Trophoblast cell (in vitro differentiated cells and primary cell): Measurements from ENCODE around the gene MYLK3.

Experiments used
- DNase-seq, 2 donors: peaks; one replicate each; pipeline ENCODE4 v3.0.0-alpha.2; 2016
- H2AFZ ChIP-seq: 2 replicates; pipeline ENCODE4 v1.6.1; 2013; ENCODE audit warnings: low read length, moderate library complexity, mild to moderate bottlenecking; ENCODE audit not compliant: insufficient read depth, poor library complexity
- H2AK5ac ChIP-seq: 2 replicates; pipeline ENCODE4 v1.6.1; 2013; ENCODE audit warnings: mild to moderate bottlenecking, low read length
- H2BK120ac ChIP-seq: 2 replicates; pipeline ENCODE4 v1.6.1; 2013; ENCODE audit warnings: low read length, mild to moderate bottlenecking, moderate library complexity; ENCODE audit not compliant: insufficient read depth, poor library complexity
- H2BK12ac ChIP-seq: 2 replicates; pipeline ENCODE4 v1.6.1; 2013; ENCODE audit warnings: mild to moderate bottlenecking, low read length, moderate library complexity
- H2BK5ac ChIP-seq: 2 replicates; pipeline ENCODE4 v1.6.1; 2013; ENCODE audit warnings: low read length, low read depth, moderate library complexity, mild to moderate bottlenecking; ENCODE audit not compliant: poor library complexity
- H3K14ac ChIP-seq: 2 replicates; pipeline ENCODE4 v1.6.1; 2013; ENCODE audit warnings: mild to moderate bottlenecking, low read length
- H3K18ac ChIP-seq: 2 replicates; pipeline ENCODE4 v1.6.1; 2013; ENCODE audit warnings: mild to moderate bottlenecking, low read length
- H3K23ac ChIP-seq: 2 replicates; pipeline ENCODE4 v1.6.1; 2013; ENCODE audit warnings: low read length
- H3K27ac ChIP-seq: 2 replicates; pipeline ENCODE4 v1.5.1; 2013; ENCODE audit warnings: low read depth, mild to moderate bottlenecking, inconsistent platforms, low read length, moderate library complexity
- H3K27me3 ChIP-seq: 2 replicates; pipeline ENCODE4 v1.6.1; 2013; ENCODE audit warnings: inconsistent platforms, mild to moderate bottlenecking, low read length, moderate library complexity; ENCODE audit not compliant: insufficient read depth
- H3K36me3 ChIP-seq, 2 experiments: 1 replicate in 1 of 2; 2 replicates in 1 of 2; pipeline ENCODE4 v1.6.1; 2013; ENCODE audit warnings: low read length in 2 of 2, mild to moderate bottlenecking in 2 of 2, moderate library complexity in 1 of 2; ENCODE audit not compliant: insufficient read depth in 2 of 2, control insufficient read depth in 1 of 2
- H3K4ac ChIP-seq: 2 replicates; pipeline ENCODE4 v1.6.1; 2013; ENCODE audit warnings: low read depth, mild to moderate bottlenecking, low read length, moderate library complexity
- H3K4me1 ChIP-seq, 2 experiments: 1 replicate in 1 of 2; 2 replicates in 1 of 2; pipeline ENCODE4 v1.6.1; 2013; ENCODE audit warnings: low read length in 2 of 2, mild to moderate bottlenecking in 2 of 2, moderate library complexity in 1 of 2; ENCODE audit not compliant: insufficient read depth in 2 of 2, control insufficient read depth in 1 of 2
- H3K4me2 ChIP-seq: 2 replicates; pipeline ENCODE4 v1.6.1; 2013; ENCODE audit warnings: inconsistent platforms, mild to moderate bottlenecking, low read length, moderate library complexity
- H3K4me3 ChIP-seq: 2 replicates; pipeline ENCODE4 v1.5.1; 2013; ENCODE audit warnings: mild to moderate bottlenecking, low read depth, low read length, inconsistent platforms
- H3K79me1 ChIP-seq: one replicate; pipeline ENCODE4 v1.6.1; 2013; ENCODE audit warnings: low read length
- H3K79me2 ChIP-seq: 2 replicates; pipeline ENCODE4 v1.6.1; 2013; ENCODE audit warnings: low read length, mild to moderate bottlenecking; ENCODE audit not compliant: control insufficient read depth, insufficient read depth, poor library complexity
- H3K9ac ChIP-seq: 2 replicates; pipeline ENCODE4 v1.6.1; 2013; ENCODE audit warnings: mild to moderate bottlenecking, low read length
- H3K9me3 ChIP-seq: 2 replicates; pipeline ENCODE4 v1.6.1; 2013; ENCODE audit warnings: low read depth, mild to moderate bottlenecking, control low read depth, inconsistent platforms, low read length; ENCODE audit not compliant: insufficient read depth
- H4K12ac ChIP-seq: 2 replicates; pipeline ENCODE4 v1.6.1; 2013; ENCODE audit warnings: low read depth, mild to moderate bottlenecking, low read length, moderate library complexity
- H4K8ac ChIP-seq: 2 replicates; pipeline ENCODE4 v1.6.1; 2013; ENCODE audit warnings: low read depth, mild to moderate bottlenecking, low read length, moderate library complexity
- H4K91ac ChIP-seq: one replicate; pipeline ENCODE4 v1.6.1; 2013; ENCODE audit warnings: low read depth, mild to moderate bottlenecking, low read length, moderate library complexity
- WGBS: extraction: QIAGEN DNeasy Blood & Tissue Kit; methylation state at CpG from one replicate; pipeline ENCODE4 v1.1.7; 2013; ENCODE audit warnings: missing lambda C conversion rate; ENCODE audit not compliant: insufficient read length, insufficient coverage; ENCODE audit errors: extremely low coverage; 5-methylcytosine and 5-hydroxymethylcytosine counted together

Gene MYLK3

DNA sequence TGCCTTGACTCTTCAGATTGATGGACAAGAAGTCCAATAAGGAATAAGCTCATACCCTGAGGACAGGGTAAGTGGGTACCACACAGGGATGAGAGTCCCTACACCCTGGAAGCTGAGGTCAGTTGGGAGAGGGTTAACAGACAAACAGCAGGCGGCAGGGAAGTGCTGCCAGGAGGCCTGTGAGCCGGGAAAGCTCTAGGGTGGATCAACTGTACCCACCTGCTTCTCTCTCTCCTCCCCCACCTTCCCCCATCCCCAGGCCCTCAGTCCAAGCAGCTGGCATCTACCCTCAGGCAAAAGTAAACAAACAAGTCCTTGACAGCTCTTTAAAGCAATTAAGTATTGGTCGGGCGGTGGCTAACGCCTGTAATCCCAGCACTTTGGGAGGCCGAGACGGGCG lies 20.7 kb upstream of the MYLK3 start:
- Histone ChIP-seq H3K4me3 (no peak overlapping the region), H3K9me3 (peaks cover 1% of the 10 kb centered on the region), H3K14ac (no peak overlapping the region), H3K79me2 (no peaks in the 10 kb centered on the region), H4K8ac (no peak overlapping the region), H3K4me1 (no peaks in the 10 kb centered on the region), H3K36me3 (no peaks in the 10 kb centered on the region), H3K9ac (no peak overlapping the region), H2BK120ac (no peak overlapping the region), H2BK12ac (peak overlapping the region; percentile 11), H3K23ac (no peak overlapping the region), H4K12ac (no peak overlapping the region), H4K91ac (no peak overlapping the region), H3K27me3 (no peaks in the 10 kb centered on the region), H2BK5ac (no peak overlapping the region), H2AK5ac (no peak overlapping the region), H3K27ac (no peak overlapping the region), H3K79me1 (no peaks in the 10 kb centered on the region), H3K4me2 (no peak overlapping the region), H3K4ac (no peak overlapping the region), H3K18ac (no peak overlapping the region), H2AFZ (no peak overlapping the region)
- no peak for DNase-seq
- no CpG with 5 or more reads among the region's 8 CpGs for WGBS

DNA sequence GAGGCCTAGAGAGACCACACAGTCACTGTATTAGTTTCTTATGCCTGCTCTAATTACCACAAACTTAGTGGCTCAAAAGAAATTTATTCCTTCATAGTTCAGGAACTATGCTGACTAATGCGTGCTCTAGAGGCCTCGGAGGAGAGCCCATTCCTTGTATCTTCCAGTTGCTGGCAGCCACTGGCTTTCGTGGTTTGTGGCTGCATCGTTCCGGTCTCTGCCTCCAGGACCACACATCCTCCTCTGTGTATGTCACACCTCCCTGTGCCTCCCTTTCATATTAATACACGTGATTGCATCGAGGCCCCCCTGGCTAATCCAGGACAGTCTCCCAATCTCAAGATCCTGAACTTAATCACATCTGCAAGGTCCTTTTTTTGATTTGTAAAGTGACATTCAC lies 16.9 kb upstream of the MYLK3 start:
- H3K9ac ChIP-seq = no peak overlapping the region
- H3K4me3 ChIP-seq = no peak overlapping the region
- no peak overlapping the region for H3K23ac ChIP-seq
- H3K4ac ChIP-seq = no peak overlapping the region
- H3K79me1 ChIP-seq = peaks cover 2% of the 10 kb centered on the region
- DNase-seq = no peak
- no peak overlapping the region for H4K91ac ChIP-seq
- H3K79me2 ChIP-seq = no peaks in the 10 kb centered on the region
- H2BK5ac ChIP-seq = no peak overlapping the region
- H3K27me3 ChIP-seq = no peaks in the 10 kb centered on the region
- H3K14ac ChIP-seq = no peak overlapping the region
- H3K9me3 ChIP-seq = peaks cover 1% of the 10 kb centered on the region
- no peak overlapping the region for H4K8ac ChIP-seq
- H3K36me3 ChIP-seq = no peaks in the 10 kb centered on the region
- no peak overlapping the region for H3K27ac ChIP-seq
- no peak overlapping the region for H3K18ac ChIP-seq
- peak overlapping the region; percentile 71 for H2AK5ac ChIP-seq
- H3K4me2 ChIP-seq = no peak overlapping the region
- peaks cover 3 to 9% of the 10 kb centered on the region in 2 experiments for H3K4me1 ChIP-seq
- peak overlapping the region; percentile 36 for H4K12ac ChIP-seq
- H2AFZ ChIP-seq = no peak overlapping the region
- no CpG with 5 or more reads among the region's 7 CpGs for WGBS
- H2BK120ac ChIP-seq = no peak overlapping the region
- peak overlapping the region; percentile 76 for H2BK12ac ChIP-seq

DNA sequence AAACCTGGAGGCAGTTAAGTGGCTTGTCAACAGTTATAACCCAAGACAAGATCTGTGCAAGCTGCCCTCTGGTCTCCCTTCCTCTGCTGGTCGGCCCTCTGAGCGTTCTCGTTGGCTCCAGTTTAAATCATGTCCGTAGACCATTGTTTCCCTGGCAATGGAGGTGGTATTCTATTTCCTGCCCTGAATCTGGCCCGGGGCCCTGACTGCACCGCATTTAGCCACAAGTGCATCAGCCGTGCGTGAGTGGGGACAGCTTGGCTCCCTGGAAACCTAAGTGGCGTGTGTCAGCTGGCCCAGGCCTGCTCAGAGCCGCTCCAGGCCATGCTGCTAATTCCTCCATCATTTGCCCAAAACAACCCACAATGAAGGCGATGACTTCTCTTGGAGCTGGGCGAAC lies 15.0 kb upstream of the MYLK3 start:
- DNase-seq = no peak
- no peak overlapping the region for H2BK5ac ChIP-seq
- no CpG with 5 or more reads among the region's 12 CpGs for WGBS
- H3K79me1 ChIP-seq = peaks cover 7% of the 10 kb centered on the region
- H4K91ac ChIP-seq = no peak overlapping the region
- H3K4me1 ChIP-seq = peaks cover 8 to 11% of the 10 kb centered on the region in 2 experiments
- H2AFZ ChIP-seq = no peak overlapping the region
- no peak overlapping the region for H3K27ac ChIP-seq
- no peak overlapping the region for H2BK120ac ChIP-seq
- H4K8ac ChIP-seq = no peak overlapping the region
- no peak overlapping the region for H3K23ac ChIP-seq
- no peaks in the 10 kb centered on the region for H3K36me3 ChIP-seq
- H3K4me3 ChIP-seq = no peak overlapping the region
- H3K79me2 ChIP-seq = no peaks in the 10 kb centered on the region
- H4K12ac ChIP-seq = no peak overlapping the region
- H3K18ac ChIP-seq = no peak overlapping the region
- H2AK5ac ChIP-seq = no peak overlapping the region
- H3K4me2 ChIP-seq = no peak overlapping the region
- H2BK12ac ChIP-seq = no peak overlapping the region
- H3K9ac ChIP-seq = no peak overlapping the region
- peaks cover 1% of the 10 kb centered on the region for H3K9me3 ChIP-seq
- H3K14ac ChIP-seq = no peak overlapping the region
- no peak overlapping the region for H3K4ac ChIP-seq
- H3K27me3 ChIP-seq = no peaks in the 10 kb centered on the region

- no peak overlapping the region for H3K14ac ChIP-seq
- H3K36me3 ChIP-seq = no peaks in the 10 kb centered on the region
- H2BK5ac ChIP-seq = no peak overlapping the region
- no CpG with 5 or more reads among the region's 3 CpGs for WGBS
- H3K9ac ChIP-seq = no peak overlapping the region
- H3K27ac ChIP-seq = no peak overlapping the region
- no peak overlapping the region for H4K12ac ChIP-seq
- no peak overlapping the region for H3K4ac ChIP-seq
- no peak overlapping the region for H3K4me2 ChIP-seq
- peaks cover 11% of the 10 kb centered on the region for H3K79me1 ChIP-seq
- H3K4me1 ChIP-seq = peaks cover 13 to 16% of the 10 kb centered on the region in 2 experiments
- no peak overlapping the region for H2BK120ac ChIP-seq
- H3K27me3 ChIP-seq = no peaks in the 10 kb centered on the region
- H3K4me3 ChIP-seq = no peak overlapping the region
- no peak overlapping the region for H3K18ac ChIP-seq
- no peak overlapping the region for H4K91ac ChIP-seq
- H3K23ac ChIP-seq = no peak overlapping the region
- H2AFZ ChIP-seq = no peak overlapping the region
- H2BK12ac ChIP-seq = no peak overlapping the region
- H2AK5ac ChIP-seq = no peak overlapping the region
- H3K9me3 ChIP-seq = peaks cover 1% of the 10 kb centered on the region
- no peaks in the 10 kb centered on the region for H3K79me2 ChIP-seq
- DNase-seq = peak in 1 of 2 donors; percentile 24
- H4K8ac ChIP-seq = no peak overlapping the region
These were observed 14.4 kb upstream of the MYLK3 start for GRCh38 chr16:46762583-46762982.
